Bone marrow (tissue), 2 donors: ENCODE results near the gene GBA2.

Source experiments
- DNase-seq, 2 donors: peaks; one replicate each; lab custom pipeline; 2025; lab: John Stamatoyannopoulos, UW

Gene GBA2

GRCh38 chr9:35716230-35716629 is 32.8 kb downstream of the GBA2 start:
- no peak for DNase-seq

- DNase-seq, result no peak
These were observed 34.3 kb downstream of the GBA2 start for GRCh38 chr9:35714579-35715252.

GRCh38 chr9:35714123-35714522 is 34.9 kb downstream of the GBA2 start:
- DNase-seq, result no peak

- DNase-seq, result no peak
These were observed 35.5 kb downstream of the GBA2 start for GRCh38 chr9:35713578-35713977.

- no peak for DNase-seq
These were observed 36.1 kb downstream of the GBA2 start for GRCh38 chr9:35712762-35713400.

GRCh38 chr9:35711501-35712428 is 37.3 kb downstream of the GBA2 start:
- no peak for DNase-seq

GRCh38 chr9:35710818-35711500 is 38.1 kb downstream of the GBA2 start:
- no peak for DNase-seq

- DNase-seq, result no peak
These were observed 40.9 kb downstream of the GBA2 start for GRCh38 chr9:35708146-35708545.

- DNase-seq, result no peak
These were observed 42.1 kb downstream of the GBA2 start for GRCh38 chr9:35706951-35707350.

- no peak for DNase-seq
These were observed 43.1 kb downstream of the GBA2 start for GRCh38 chr9:35705836-35706430.

- no peak for DNase-seq
These were observed 43.7 kb downstream of the GBA2 start for GRCh38 chr9:35705372-35705771.

GRCh38 chr9:35703906-35704672 is 44.9 kb downstream of the GBA2 start:
- no peak for DNase-seq

- no peak for DNase-seq
These were observed 46.3 kb downstream of the GBA2 start for GRCh38 chr9:35702696-35703095.

- no peak for DNase-seq
These were observed 48.1 kb downstream of the GBA2 start for GRCh38 chr9:35700942-35701341.

- no peak for DNase-seq
These were observed 49.0 kb downstream of the GBA2 start for GRCh38 chr9:35700031-35700430.

GRCh38 chr9:35698231-35698630 is 50.8 kb downstream of the GBA2 start:
- DNase-seq, result no peak

- DNase-seq, result no peak
These were observed 51.5 kb downstream of the GBA2 start for GRCh38 chr9:35697486-35697885.

GRCh38 chr9:35696520-35697215 is 52.4 kb downstream of the GBA2 start:
- peak in 1 of 2 donors; percentile 6 for DNase-seq

- no peak for DNase-seq
These were observed 53.1 kb downstream of the GBA2 start for GRCh38 chr9:35695943-35696401.

GRCh38 chr9:35691757-35692301 is 57.2 kb downstream of the GBA2 start:
- no peak for DNase-seq
